Aorta (tissue), 5 donors: ENCODE results near the gene PAX8. TPM values are rescaled to one million over a fixed set of nuclear protein-coding genes. Genes with fewer than 3 reads are reported as not detected.

Source experiments
- ATAC-seq: fragments of 200-7000 bp; cut with Tn5 transposase; one replicate; pipeline ENCODE4 v1.9.1; 2022; ENCODE audit warnings: moderate library complexity; ENCODE audit not compliant: low FRiP score
- DNase-seq, 2 donors: peaks; one replicate each; pipeline ENCODE4 v3.0.0-alpha.2; 2020
- H3K27ac ChIP-seq, 2 donors: one replicate each; pipeline ENCODE4 v1.5.1; 2013; ENCODE audit warnings: low read length in 2 of 2, mild to moderate bottlenecking in 2 of 2, moderate library complexity in 2 of 2, control low read depth in 1 of 2, inconsistent platforms in 1 of 2, low read depth in 1 of 2
- H3K27me3 ChIP-seq, 2 donors: one replicate each; pipeline ENCODE4 v1.6.1; 2013; ENCODE audit warnings: control low read depth in 1 of 2, low read length in 1 of 2, mild to moderate bottlenecking in 1 of 2, moderate library complexity in 1 of 2; ENCODE audit not compliant: insufficient read depth in 2 of 2, control insufficient read depth in 1 of 2
- H3K36me3 ChIP-seq, 2 donors: one replicate each; pipeline ENCODE4 v1.6.1; 2013; ENCODE audit warnings: control low read depth in 1 of 2, low read length in 1 of 2, mild to moderate bottlenecking in 1 of 2; ENCODE audit not compliant: insufficient read depth in 2 of 2, control insufficient read depth in 1 of 2
- H3K4me1 ChIP-seq, 2 donors: one replicate each; pipeline ENCODE4 v1.6.1; 2013; ENCODE audit warnings: low read length in 2 of 2, control low read depth in 1 of 2, mild to moderate bottlenecking in 1 of 2, moderate library complexity in 1 of 2; ENCODE audit not compliant: insufficient read depth in 2 of 2, control insufficient read depth in 1 of 2
- H3K4me3 ChIP-seq, 2 donors: one replicate each; pipeline ENCODE4 v1.5.1; 2013; ENCODE audit warnings: low read length in 2 of 2, control low read depth in 1 of 2, mild to moderate bottlenecking in 1 of 2
- H3K9me3 ChIP-seq: one replicate; pipeline ENCODE4 v1.6.1; 2013; ENCODE audit warnings: mild to moderate bottlenecking, low read length; ENCODE audit not compliant: control insufficient read depth
- WGBS, 2 donors: extraction: QIAGEN DNeasy Blood & Tissue Kit; methylation state at CpG; one replicate each; pipeline ENCODE4 v1.1.7; 2013; 5-methylcytosine and 5-hydroxymethylcytosine counted together
- intact Hi-C, 2 donors: fragments of 100-400 bp; cut with DNase I; formaldehyde crosslinking; loops; one replicate each; pipeline versions ENCODE4 v1.14.2 to v1.15.0; 2022
- polyA plus RNA-seq, 2 donors: library from polyadenylated mRNA; stranded (reverse); fragments of 200-250 nt; gene quantifications; one replicate each; pipeline ENCODE4 v1.2.3, GENCODE V29; 2013
- total RNA-seq, 2 donors: library from RNA; stranded (reverse); fragmentation: NEBNext Ultra II Directional; extraction: Animal tissue kit (Norgen Biotek cat#: 25700); gene quantifications; one replicate each; pipeline ENCODE4 v1.2.1, GENCODE V29; 2021
- donor health status: healthy with polysubstance abuse.
- donor health status: Bipolar disorder and iron deficiency.
- donor health status: DM: no; HTN: no; CAD: no.
- donor health status: DM: no; HTN: no; CAD: no.
- donor health status: DM: yes; HTN: yes; CAD: no.

Gene PAX8
- total and polyA plus RNA-seq, 4 donors: 0.45 to 1.00 (median 0.87) TPM; not detected in 1

- no peaks in the 10 kb centered on the region for H3K27me3 ChIP-seq
- 80 to 83% methylated on average over 6 of the region's 6 CpGs for WGBS, 2 donors
- H3K27ac ChIP-seq: no peak overlapping the region
- H3K4me3 ChIP-seq: no peak overlapping the region
- no peaks in the 10 kb centered on the region for H3K36me3 ChIP-seq
- H3K4me1 ChIP-seq: no peaks in the 10 kb centered on the region
- ATAC-seq (no peak), DNase-seq (no peak)
- intact Hi-C loops: no loop called here
- no peaks in the 10 kb centered on the region for H3K9me3 ChIP-seq
Measured at GRCh38 chr2:113187771-113188170, 91.0 kb downstream of the PAX8 start.

- intact Hi-C loops: no loop called here
- WGBS, 2 donors: 84 to 88% methylated on average over 5 of the region's 5 CpGs
Measured at GRCh38 chr2:113186433-113186796, 92.3 kb downstream of the PAX8 start.

GRCh38 chr2:113185664-113186432 lies 92.9 kb downstream of the PAX8 start:
- Histone ChIP-seq H3K4me1 (no peaks in the 10 kb centered on the region), H3K27ac (no peak overlapping the region), H3K36me3 (no peaks in the 10 kb centered on the region), H3K4me3 (no peak overlapping the region), H3K9me3 (no peaks in the 10 kb centered on the region), H3K27me3 (no peaks in the 10 kb centered on the region)
- DNase-seq: peak; percentile 13 to 49
- no peak for ATAC-seq
- intact Hi-C loops: no loop called here
- WGBS, 2 donors: 78 to 80% methylated on average over 10 of the region's 10 CpGs

More at GRCh38 chr2:113186433-113186796, 92.3 kb downstream of the PAX8 start:
- Histone ChIP-seq H3K4me1 (no peaks in the 10 kb centered on the region), H3K4me3 (no peak overlapping the region), H3K27me3 (no peaks in the 10 kb centered on the region), H3K36me3 (no peaks in the 10 kb centered on the region), H3K9me3 (no peaks in the 10 kb centered on the region), H3K27ac (no peak overlapping the region)
- DNase-seq (peak; percentile 12 to 57), ATAC-seq (no peak)

- ATAC-seq: no peak
- H3K27me3 ChIP-seq: no peaks in the 10 kb centered on the region
- no peak overlapping the region for H3K4me3 ChIP-seq
- DNase-seq: peak; percentile 33 to 56
- H3K9me3 ChIP-seq: no peaks in the 10 kb centered on the region
- intact Hi-C loops: no loop called here
- WGBS, 2 donors: 87 to 95% methylated on average over 7 to 8 of the region's 8 CpGs
- no peak overlapping the region for H3K27ac ChIP-seq
- H3K36me3 ChIP-seq: no peaks in the 10 kb centered on the region
- H3K4me1 ChIP-seq: no peaks in the 10 kb centered on the region
Measured at GRCh38 chr2:113184531-113185230, 94.0 kb downstream of the PAX8 start.

- Histone ChIP-seq H3K27me3 (no peaks in the 10 kb centered on the region), H3K4me3 (no peak overlapping the region), H3K4me1 (no peaks in the 10 kb centered on the region), H3K36me3 (no peaks in the 10 kb centered on the region), H3K27ac (no peak overlapping the region), H3K9me3 (no peaks in the 10 kb centered on the region)
- ATAC-seq (no peak), DNase-seq (peak in 1 of 2 donors; percentile 5)
- intact Hi-C loops: no loop called here
- 82 to 88% methylated on average over 2 of the region's 2 CpGs for WGBS, 2 donors
Measured at GRCh38 chr2:113183703-113184102, 95.0 kb downstream of the PAX8 start.

- H3K27ac ChIP-seq: no peak overlapping the region
- H3K9me3 ChIP-seq: no peaks in the 10 kb centered on the region
- H3K27me3 ChIP-seq: no peaks in the 10 kb centered on the region
- ATAC-seq (no peak), DNase-seq (peak in 1 of 2 donors; percentile 35)
- intact Hi-C loops: no loop called here
- H3K4me1 ChIP-seq: no peaks in the 10 kb centered on the region
- no peaks in the 10 kb centered on the region for H3K36me3 ChIP-seq
- WGBS, 2 donors: 91 to 92% methylated on average over 8 of the region's 8 CpGs
- H3K4me3 ChIP-seq: no peak overlapping the region
Measured at GRCh38 chr2:113183264-113183663, 95.5 kb downstream of the PAX8 start.

- DNase-seq: peak; percentile 43 to 48
- no peaks in the 10 kb centered on the region for H3K36me3 ChIP-seq
- no peaks in the 10 kb centered on the region for H3K27me3 ChIP-seq
- ATAC-seq: no peak
- no peak overlapping the region for H3K4me3 ChIP-seq
- no peaks in the 10 kb centered on the region for H3K4me1 ChIP-seq
- intact Hi-C loops: no loop called here
- WGBS, 2 donors: 91 to 92% methylated on average over 15 of the region's 15 CpGs
- H3K27ac ChIP-seq: no peak overlapping the region
- H3K9me3 ChIP-seq: no peaks in the 10 kb centered on the region
Measured at GRCh38 chr2:113182471-113183260, 96.1 kb downstream of the PAX8 start.

GRCh38 chr2:113181258-113182051 lies 97.3 kb downstream of the PAX8 start:
- Histone ChIP-seq H3K36me3 (no peaks in the 10 kb centered on the region), H3K4me1 (no peaks in the 10 kb centered on the region), H3K27ac (no peak overlapping the region), H3K9me3 (no peaks in the 10 kb centered on the region), H3K27me3 (no peaks in the 10 kb centered on the region), H3K4me3 (no peak overlapping the region)
- DNase-seq (peak in 1 of 2 donors; percentile 34), ATAC-seq (no peak)
- intact Hi-C loops: no loop called here
- 72 to 78% methylated on average over 8 of the region's 8 CpGs for WGBS, 2 donors
